GM12864 (cell line): ENCODE results near the gene KCNMA1.

Experiments used
- DNase-seq: peaks from one replicate; pipeline ENCODE4 v3.0.0-alpha.2; 2011; ENCODE audit warnings: low read depth
- H3K4me3 ChIP-seq: 2 replicates; pipeline ENCODE4 v1.5.1; 2011; ENCODE audit warnings: mild to moderate bottlenecking, low read depth, low read length, control low read depth
- TF ChIP-seq, protein P1 (sequence below): IDR thresholded peaks from 2 replicates; pipeline ENCODE4 v1.5.1; 2011; ENCODE audit warnings: low read depth, mild to moderate bottlenecking, moderate library complexity, low read length, control low read depth, inconsistent platforms; ENCODE audit errors: missing control alignments

Gene KCNMA1

DNA sequence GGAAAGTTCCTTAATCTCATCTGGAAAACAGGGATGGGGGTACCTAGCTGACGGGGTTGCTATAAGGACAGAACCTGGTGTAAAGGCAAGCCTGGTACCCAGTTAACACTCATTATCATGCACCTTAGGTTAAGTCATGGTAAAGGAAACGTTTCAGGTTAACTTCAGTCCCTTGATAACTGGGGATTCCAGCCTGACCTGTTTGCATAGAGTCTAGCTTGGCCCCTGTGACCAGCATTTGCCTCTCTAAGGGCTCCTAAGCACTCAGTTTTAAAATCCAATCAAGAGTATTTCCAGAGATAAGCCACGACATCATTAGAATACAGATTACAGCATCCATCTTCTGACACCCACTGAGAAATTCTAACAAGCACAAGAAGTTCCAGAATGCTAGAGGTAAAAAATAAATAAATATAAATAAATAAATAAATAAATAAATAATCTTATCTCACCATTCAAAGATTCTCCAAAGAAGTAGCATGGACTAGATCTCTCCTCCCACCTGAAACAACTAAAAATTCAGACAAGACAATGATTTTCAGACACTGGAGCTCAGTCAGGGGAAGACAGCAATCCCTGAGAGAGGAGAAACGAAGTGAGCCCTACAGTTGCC lies 184.6 kb downstream of the KCNMA1 start:
- TF ChIP-seq, protein P1, sequence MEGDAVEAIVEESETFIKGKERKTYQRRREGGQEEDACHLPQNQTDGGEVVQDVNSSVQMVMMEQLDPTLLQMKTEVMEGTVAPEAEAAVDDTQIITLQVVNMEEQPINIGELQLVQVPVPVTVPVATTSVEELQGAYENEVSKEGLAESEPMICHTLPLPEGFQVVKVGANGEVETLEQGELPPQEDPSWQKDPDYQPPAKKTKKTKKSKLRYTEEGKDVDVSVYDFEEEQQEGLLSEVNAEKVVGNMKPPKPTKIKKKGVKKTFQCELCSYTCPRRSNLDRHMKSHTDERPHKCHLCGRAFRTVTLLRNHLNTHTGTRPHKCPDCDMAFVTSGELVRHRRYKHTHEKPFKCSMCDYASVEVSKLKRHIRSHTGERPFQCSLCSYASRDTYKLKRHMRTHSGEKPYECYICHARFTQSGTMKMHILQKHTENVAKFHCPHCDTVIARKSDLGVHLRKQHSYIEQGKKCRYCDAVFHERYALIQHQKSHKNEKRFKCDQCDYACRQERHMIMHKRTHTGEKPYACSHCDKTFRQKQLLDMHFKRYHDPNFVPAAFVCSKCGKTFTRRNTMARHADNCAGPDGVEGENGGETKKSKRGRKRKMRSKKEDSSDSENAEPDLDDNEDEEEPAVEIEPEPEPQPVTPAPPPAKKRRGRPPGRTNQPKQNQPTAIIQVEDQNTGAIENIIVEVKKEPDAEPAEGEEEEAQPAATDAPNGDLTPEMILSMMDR = no peak
- no peak for DNase-seq
- no peak overlapping the region for H3K4me3 ChIP-seq

DNA sequence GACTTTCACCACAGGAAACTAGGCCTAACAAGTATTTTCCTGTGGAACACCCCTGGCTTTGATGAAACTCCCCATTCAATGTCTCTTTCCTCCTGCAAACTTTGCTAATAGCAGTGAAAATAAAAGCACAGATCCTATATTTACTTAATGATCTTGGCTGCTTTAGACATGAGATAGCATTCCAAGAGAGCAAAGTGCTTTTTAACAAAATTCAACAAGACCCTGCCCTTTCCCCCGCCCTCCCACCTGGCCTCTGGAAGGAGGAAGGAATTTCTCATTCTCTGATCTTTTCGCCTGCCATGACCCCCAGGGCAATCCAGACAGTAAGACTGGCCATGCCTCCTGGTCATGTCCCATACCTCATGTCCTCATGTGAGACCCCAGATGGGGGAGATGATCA lies 185.7 kb downstream of the KCNMA1 start:
- H3K4me3 ChIP-seq = no peak overlapping the region
- no peak for DNase-seq
- TF ChIP-seq, protein P1 = no peak

DNA sequence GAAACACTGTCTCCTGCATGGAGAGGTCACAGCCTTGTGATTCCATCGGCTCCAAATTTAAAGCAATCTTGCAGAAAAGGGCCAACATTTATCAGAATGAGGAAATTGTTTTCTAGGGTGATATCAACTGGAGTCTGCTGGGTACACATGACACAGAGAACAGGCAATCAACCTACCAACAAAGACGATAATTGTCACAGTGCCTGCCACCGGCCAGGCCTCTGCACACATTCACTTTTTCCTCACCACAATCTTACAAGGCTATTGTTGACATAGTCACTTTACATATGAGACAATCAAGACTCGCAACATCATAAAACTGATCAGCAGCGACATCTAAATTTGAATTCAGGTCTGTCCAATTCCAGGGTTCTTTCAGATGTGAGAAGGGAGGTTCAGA lies 189.4 kb downstream of the KCNMA1 start:
- no peak overlapping the region for H3K4me3 ChIP-seq
- no peak for DNase-seq
- TF ChIP-seq, protein P1 = no peak

DNA sequence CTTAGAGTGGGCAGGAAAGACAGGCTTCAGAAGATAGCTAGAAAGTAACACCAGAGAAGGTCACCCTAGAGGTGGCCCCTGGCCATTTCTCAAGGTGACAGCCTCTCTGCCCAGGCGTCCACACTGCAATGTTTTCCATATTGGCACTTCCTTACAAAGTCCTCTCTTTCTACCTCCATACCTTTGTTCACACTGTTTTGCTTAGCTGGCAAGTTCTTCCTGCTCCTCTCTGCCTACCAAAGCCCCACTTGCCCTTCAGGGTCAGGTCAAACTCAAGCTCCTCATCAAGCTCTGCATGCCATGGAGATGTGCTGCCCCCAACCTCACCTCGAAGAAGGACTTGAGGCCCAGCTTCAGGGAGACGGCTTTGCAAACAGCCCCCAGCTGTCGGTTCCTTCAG lies 190.9 kb downstream of the KCNMA1 start:
- no peak overlapping the region for H3K4me3 ChIP-seq
- TF ChIP-seq, protein P1 = no peak
- DNase-seq = no peak

DNA sequence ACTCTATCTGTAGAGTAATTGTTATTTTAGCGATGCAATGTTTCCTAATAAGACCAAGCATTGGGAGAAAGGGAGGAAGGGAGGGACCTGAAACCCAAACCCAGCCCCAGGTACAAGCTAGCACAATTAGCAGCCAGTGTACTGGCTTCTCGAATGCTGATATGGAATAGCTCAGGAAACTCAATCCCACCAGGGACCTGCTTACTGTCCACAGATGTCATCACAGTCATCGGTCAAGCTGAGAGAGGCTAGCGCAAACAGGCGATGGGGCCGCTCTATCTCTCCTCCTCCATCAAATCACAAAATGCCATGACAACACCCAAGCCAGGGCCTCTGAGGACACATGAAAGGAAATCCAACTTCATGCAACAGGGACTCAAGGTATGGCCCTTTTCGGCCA lies 192.1 kb downstream of the KCNMA1 start:
- TF ChIP-seq, protein P1 = no peak
- DNase-seq = no peak
- no peak overlapping the region for H3K4me3 ChIP-seq

DNA sequence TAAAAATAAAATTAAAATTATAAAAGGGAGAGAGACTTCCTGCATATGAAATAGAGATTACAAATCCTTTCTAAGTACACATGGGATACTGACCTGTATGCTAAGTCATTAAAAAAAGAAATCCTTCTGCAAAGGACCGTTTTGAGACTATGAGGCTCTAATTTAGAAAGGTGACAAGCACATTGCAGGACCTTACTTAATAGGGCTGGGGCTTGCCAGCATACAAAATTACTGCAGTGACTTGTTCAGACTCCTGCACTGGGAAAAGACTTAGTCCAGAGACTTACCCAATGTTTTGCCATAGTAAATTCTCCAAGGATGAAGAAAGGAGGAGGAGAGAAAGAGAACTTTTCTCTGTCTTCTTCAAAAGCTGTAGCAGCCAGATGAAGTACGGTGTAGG lies 193.6 kb downstream of the KCNMA1 start:
- DNase-seq = no peak
- H3K4me3 ChIP-seq = no peak overlapping the region
- TF ChIP-seq, protein P1 = no peak

DNA sequence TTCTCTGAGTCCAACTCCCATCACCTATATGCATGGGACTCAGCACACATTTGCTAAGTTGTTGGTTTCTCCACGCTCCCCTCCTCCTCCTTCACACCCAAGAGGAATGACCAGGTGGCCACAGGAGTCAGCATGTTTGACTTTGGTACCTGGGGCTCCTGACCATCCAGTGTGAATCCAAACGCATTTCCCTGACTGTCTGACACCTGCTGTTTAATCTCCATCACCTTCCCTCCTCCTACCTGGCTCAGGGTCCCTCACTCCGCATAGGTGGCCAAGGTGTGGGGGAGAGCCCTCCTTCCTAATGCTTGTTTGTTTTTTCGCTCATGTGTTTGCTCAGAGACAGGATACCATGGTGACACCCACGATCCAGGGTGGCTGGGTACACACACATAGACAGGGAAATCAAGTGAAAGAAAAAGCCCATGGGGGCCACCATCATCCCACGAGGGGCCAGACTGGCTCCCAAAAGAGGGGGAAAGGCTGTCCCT lies 194.9 kb downstream of the KCNMA1 start:
- DNase-seq = no peak
- TF ChIP-seq, protein P1 = no peak
- no peak overlapping the region for H3K4me3 ChIP-seq
